Activated naive CD4-positive, alpha-beta T cell treated with anti-CD3 and anti-CD28 coated beads, Interleukin-2, amount 50 U/mL, for 24 hours (primary cell): Measurements from ENCODE around the gene PPHLN1.

Source experiments
- H3K27ac Mint-ChIP-seq: one replicate; pipeline ENCODE4 v1.8.0; 2021; ENCODE audit warnings: mild to moderate bottlenecking, mixed read lengths
- H3K27me3 Mint-ChIP-seq: one replicate; pipeline ENCODE4 v1.8.0; 2021; ENCODE audit warnings: mixed read lengths
- H3K36me3 Mint-ChIP-seq: one replicate; pipeline ENCODE4 v1.8.0; 2021; ENCODE audit warnings: mixed read lengths
- H3K4me1 Mint-ChIP-seq: one replicate; pipeline ENCODE4 v1.8.0; 2021; ENCODE audit warnings: mixed read lengths
- H3K4me3 Mint-ChIP-seq: one replicate; pipeline ENCODE4 v1.8.0; 2021; ENCODE audit warnings: mild to moderate bottlenecking, mixed read lengths
- H3K9me3 Mint-ChIP-seq: one replicate; pipeline ENCODE4 v1.8.0; 2021; ENCODE audit warnings: mixed read lengths

The PPHLN1 gene

DNA sequence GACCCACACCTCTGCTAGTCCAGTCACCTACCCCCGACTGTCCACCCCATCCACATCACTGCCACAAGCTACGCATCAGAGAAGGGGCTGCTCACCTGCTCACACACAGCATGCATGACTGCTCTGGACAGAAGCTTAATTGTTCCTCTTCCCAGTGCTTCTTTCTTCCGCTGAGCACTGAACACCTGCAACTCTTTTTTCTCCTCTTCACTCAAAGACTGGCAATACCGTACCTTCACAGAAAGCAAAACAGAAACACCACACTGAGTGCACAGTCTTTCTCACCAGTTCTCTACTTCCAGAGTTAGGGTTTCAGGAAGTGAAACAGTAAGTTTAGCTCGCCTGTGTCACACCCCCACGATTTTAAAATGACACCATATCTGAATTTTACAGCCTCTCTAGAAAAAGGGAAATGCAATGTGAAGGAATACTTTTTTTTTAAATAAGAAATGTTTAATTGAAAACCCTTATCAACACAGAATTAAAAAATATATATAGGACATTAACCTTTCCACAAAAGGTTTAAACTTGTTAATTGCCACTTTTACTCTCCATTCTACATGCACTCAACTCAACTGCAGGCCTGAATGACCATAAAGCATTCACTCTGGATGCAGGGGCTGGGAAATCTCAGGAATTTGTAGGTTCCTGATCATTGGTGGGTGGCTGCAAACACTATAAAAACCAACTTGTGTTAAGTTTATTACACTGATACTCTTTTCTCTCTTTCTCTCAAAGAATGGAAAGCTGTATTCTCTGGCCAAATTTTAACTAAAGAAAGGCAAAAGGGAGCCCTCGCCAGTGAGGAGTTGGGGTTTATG lies 143.6 kb downstream of the PPHLN1 start:
- Mint-ChIP-seq H3K36me3 (no peaks in the 10 kb centered on the region), H3K4me3 (peak overlapping the region; percentile 50), H3K27ac (no peak overlapping the region), H3K9me3 (no peaks in the 10 kb centered on the region), H3K27me3 (peaks cover 5% of the 10 kb centered on the region), H3K4me1 (peaks cover 21% of the 10 kb centered on the region)

DNA sequence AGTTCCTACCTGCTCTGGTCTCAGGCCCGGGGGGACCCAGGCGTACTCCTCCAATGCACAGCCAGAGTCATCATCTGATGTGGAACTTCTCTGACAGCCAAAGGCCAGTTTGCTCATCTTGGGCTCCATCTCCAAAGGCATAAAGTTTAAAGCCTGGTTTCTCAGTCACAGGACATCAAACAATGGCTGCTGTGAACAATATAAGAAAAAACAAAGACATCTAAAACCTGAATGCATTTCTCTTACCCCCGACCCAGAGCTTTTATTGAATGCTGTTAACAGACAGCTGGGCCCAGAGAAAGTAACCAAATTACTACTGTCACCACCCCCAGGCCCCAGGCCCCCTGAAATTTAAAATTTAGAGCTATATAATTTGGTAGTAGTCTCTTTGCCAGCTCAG lies 146.4 kb downstream of the PPHLN1 start:
- H3K36me3 Mint-ChIP-seq: no peaks in the 10 kb centered on the region
- no peak overlapping the region for H3K4me3 Mint-ChIP-seq
- H3K4me1 Mint-ChIP-seq: peaks cover 21% of the 10 kb centered on the region
- H3K27ac Mint-ChIP-seq: no peak overlapping the region
- peaks cover 14% of the 10 kb centered on the region for H3K27me3 Mint-ChIP-seq
- H3K9me3 Mint-ChIP-seq: no peaks in the 10 kb centered on the region

DNA sequence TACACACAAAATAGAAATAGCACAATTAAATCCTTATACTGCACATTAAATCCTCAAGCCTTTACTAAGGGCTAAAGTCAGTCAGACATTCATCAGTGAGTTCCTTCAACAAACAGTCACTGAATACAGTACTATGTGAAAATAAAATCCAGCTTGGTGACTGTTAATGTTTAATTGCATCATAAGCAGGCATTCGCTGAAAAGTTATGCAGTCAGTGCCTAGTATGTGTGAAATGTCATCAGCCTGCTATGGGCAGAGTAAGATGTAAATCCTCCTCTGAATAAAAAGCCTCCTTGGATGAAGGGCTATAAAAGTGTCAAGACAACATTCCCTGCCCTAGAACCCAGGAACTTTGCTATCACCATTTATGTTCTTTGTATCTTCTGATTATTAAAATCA lies 147.2 kb downstream of the PPHLN1 start:
- H3K4me3 Mint-ChIP-seq: no peak overlapping the region
- H3K9me3 Mint-ChIP-seq: no peaks in the 10 kb centered on the region
- peaks cover 17% of the 10 kb centered on the region for H3K27me3 Mint-ChIP-seq
- no peaks in the 10 kb centered on the region for H3K36me3 Mint-ChIP-seq
- H3K27ac Mint-ChIP-seq: no peak overlapping the region
- H3K4me1 Mint-ChIP-seq: peaks cover 21% of the 10 kb centered on the region

DNA sequence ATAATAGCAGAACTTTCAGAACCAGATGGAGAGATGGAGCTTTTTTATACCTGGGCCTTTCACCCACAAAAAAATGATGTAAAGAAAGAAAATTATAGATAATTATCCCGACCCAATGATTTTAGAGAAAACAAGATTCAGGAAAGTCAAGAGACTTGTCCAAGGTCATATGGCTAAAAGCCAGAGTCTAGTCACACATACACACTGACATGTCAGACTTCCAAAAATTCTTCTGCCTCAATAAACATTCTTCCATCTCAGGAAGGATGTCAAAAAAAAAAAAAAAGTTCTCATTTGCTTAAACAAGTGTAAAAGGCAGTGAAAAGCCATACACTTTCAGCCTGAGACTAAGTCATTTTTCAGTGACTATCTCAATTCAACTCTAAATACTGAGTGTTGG lies 147.6 kb downstream of the PPHLN1 start:
- no peak overlapping the region for H3K27ac Mint-ChIP-seq
- H3K4me3 Mint-ChIP-seq: no peak overlapping the region
- peaks cover 18% of the 10 kb centered on the region for H3K4me1 Mint-ChIP-seq
- H3K9me3 Mint-ChIP-seq: no peaks in the 10 kb centered on the region
- H3K27me3 Mint-ChIP-seq: peaks cover 20% of the 10 kb centered on the region
- H3K36me3 Mint-ChIP-seq: no peaks in the 10 kb centered on the region

DNA sequence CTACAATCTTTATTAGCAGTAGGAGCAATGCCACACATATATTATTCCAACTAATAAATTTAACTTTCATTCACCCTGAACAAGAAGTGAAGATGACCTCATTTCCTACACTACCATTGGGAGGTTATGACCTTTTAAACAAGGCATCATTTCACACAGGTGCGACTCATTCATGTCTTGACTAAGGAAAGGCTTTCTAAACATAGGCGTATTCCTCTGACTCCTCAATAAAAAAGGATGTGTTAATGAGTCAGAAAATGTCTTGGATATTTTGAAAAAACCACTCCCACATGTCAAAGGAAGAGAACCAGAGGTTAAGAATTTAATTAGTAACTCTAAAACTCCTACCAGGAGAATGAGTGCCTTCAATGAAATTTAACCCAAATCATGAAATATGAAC lies 148.4 kb downstream of the PPHLN1 start:
- Mint-ChIP-seq H3K36me3 (no peaks in the 10 kb centered on the region), H3K9me3 (no peaks in the 10 kb centered on the region), H3K27ac (no peak overlapping the region), H3K4me3 (no peak overlapping the region), H3K27me3 (peaks cover 26% of the 10 kb centered on the region), H3K4me1 (peaks cover 9% of the 10 kb centered on the region)

DNA sequence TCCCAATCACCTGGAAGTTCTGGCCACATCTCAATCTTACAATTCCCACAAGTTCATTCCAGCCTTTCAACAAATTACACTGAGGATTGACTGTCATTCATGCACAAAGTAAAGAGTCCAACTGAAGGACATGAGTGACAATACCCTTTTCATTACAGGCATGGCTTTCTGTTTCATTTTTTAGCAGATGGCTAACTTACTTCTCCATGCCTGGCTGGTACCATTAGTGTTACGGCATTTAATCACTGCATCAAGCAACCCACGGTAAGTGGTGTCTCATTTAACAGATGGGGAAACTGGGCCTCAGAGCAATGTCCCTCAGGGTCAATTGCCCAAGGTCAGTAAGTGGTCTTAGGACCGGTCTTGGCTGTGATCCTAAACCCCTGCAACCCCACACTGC lies 149.1 kb downstream of the PPHLN1 start:
- H3K4me1 Mint-ChIP-seq: peaks cover 2% of the 10 kb centered on the region
- H3K36me3 Mint-ChIP-seq: peaks cover 1% of the 10 kb centered on the region
- H3K27ac Mint-ChIP-seq: no peak overlapping the region
- no peaks in the 10 kb centered on the region for H3K9me3 Mint-ChIP-seq
- peaks cover 29% of the 10 kb centered on the region for H3K27me3 Mint-ChIP-seq
- H3K4me3 Mint-ChIP-seq: no peak overlapping the region

DNA sequence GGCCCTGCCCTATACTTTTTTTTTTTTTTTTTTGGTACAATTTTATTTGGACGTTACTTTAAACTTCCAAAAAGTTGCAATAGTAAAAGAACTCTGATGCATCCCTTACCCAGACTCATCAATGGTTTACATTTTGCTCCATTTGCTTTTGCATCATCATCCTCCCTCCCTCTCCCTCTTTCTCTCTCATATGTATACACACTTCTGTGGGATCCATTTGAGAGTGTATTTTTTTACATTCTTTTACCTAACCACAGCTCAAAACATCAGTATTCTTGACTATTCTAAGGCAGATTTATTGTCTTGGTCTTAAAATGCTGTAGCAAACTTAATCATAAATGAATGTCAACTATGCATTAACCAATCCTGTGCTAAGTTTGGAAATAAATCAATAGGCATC lies 152.0 kb downstream of the PPHLN1 start:
- H3K27me3 Mint-ChIP-seq: peaks cover 49% of the 10 kb centered on the region
- H3K4me1 Mint-ChIP-seq: peaks cover 9% of the 10 kb centered on the region
- no peak overlapping the region for H3K4me3 Mint-ChIP-seq
- H3K9me3 Mint-ChIP-seq: no peaks in the 10 kb centered on the region
- peaks cover 1% of the 10 kb centered on the region for H3K36me3 Mint-ChIP-seq
- no peak overlapping the region for H3K27ac Mint-ChIP-seq

DNA sequence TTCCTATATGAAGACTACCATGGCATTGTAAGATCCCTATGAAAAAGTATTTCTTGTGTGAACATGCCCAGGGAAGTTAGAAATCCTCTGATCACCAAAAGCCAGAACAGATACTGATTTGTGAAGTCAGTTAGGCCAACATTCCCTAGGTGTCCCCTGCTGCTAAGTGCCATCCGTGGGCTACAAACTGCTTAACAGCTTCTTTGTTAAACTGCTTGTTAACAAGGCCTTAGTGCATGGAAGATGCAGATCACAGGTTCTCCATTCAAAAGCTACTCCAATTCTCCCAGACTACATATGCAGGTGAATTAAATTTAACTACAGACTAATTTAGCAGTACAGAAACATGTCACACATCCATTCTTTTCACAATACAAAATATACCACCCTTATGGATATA lies 155.4 kb downstream of the PPHLN1 start:
- Mint-ChIP-seq H3K36me3 (peaks cover 1% of the 10 kb centered on the region), H3K4me1 (peaks cover 16% of the 10 kb centered on the region), H3K4me3 (peak overlapping the region; percentile 33), H3K27ac (no peak overlapping the region), H3K9me3 (no peaks in the 10 kb centered on the region), H3K27me3 (peaks cover 59% of the 10 kb centered on the region)

DNA sequence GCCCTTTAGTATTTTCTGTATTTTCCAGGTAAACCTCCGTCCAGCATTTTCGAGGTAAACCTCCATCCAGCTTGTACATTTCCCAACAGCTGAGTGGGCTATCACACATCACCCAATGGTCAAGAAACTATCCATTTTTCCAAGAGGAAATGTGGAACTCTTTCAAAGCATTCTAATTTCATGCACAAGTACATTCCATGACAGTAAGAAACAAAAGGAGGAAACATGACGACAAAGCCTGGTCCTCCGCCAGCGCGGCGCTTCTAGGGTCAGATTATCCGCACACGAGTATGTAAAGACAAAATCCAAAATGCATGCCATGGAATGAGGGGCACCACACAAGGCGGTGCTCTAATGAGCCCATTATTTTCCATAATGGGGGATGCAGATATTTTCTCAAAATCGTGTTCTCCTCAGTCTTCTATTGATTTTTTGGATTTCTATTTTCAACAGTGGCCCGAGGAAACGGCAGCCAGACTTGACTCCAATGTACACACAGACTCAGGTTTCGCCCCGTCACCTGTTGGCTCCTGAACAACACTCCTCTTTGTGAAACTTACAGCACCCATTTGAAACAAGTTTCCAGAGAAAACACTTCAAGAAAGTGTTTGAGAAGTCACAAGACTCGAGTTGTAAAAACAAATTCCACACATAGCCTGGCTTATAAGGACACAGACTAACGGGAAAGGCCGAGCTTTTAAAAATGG lies 156.2 kb downstream of the PPHLN1 start:
- H3K27ac Mint-ChIP-seq: no peak overlapping the region
- peak overlapping the region; percentile 78 for H3K4me3 Mint-ChIP-seq

DNA sequence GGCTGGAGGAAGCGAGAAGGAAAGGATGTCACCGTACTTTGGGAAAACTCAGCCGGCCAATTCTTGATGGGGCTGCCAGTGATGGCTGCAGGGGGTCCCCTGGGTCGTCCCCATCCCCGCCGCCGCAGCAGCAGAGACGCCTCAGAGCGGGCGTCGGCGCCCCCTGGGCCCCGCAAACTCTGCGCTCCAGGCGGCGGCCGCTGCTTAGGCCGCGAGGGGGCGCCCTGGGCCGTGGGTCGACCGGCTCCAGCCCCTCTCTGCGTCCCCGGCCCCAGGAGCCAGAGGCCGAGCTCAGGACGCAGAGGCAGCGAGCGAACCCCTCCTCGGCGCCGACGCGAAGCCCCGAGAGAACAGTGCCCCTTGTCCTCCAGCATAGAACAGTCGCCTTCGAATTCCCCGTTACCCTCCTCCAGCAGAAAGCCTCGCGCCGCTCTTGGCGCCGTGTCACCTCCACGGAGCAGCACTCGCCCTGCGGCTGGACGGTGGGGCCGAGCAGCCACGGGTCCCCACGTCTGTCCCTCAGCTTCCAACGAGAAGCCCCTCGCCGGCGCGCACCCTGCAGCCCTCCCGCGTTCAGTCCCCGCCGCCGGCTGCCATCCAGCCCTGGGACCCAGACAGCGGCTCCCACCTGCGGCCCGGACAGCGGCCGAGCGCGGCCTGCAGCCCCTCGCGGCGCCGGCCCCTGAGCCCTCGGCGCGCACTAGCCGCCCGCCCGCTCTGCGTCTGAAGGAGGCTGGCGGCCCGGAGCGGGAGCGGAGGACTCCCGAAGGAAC lies 157.0 kb downstream of the PPHLN1 start:
- Mint-ChIP-seq H3K4me3 (peak overlapping the region; percentile 78), H3K27ac (no peak overlapping the region)

More for the DNA sequence above, 156.2 kb downstream of the PPHLN1 start:
- Mint-ChIP-seq H3K4me1 (peaks cover 16% of the 10 kb centered on the region), H3K9me3 (no peaks in the 10 kb centered on the region), H3K27me3 (peaks cover 60% of the 10 kb centered on the region), H3K36me3 (peaks cover 1% of the 10 kb centered on the region)

DNA sequence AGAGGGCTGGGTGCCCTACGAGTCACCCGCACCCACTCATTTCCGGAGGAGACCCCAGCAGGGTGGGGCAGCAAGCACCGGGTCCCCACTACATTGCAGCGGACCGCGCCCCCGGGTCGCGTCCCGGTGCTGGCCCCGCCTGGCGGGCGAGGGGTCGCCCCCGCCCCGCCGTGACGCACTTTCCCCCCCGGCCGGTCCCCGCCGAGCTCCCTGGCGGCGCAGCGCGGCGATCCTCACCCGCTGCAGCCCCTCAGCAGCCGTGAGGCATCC lies 157.5 kb downstream of the PPHLN1 start:
- peaks cover 1% of the 10 kb centered on the region for H3K36me3 Mint-ChIP-seq
- H3K9me3 Mint-ChIP-seq: no peaks in the 10 kb centered on the region
- no peak overlapping the region for H3K27ac Mint-ChIP-seq
- peaks cover 61% of the 10 kb centered on the region for H3K27me3 Mint-ChIP-seq
- H3K4me1 Mint-ChIP-seq: peaks cover 16% of the 10 kb centered on the region
- peak overlapping the region; percentile 84 for H3K4me3 Mint-ChIP-seq

More for the DNA sequence above, 157.0 kb downstream of the PPHLN1 start:
- no peaks in the 10 kb centered on the region for H3K9me3 Mint-ChIP-seq
- peaks cover 63% of the 10 kb centered on the region for H3K27me3 Mint-ChIP-seq
- peaks cover 1% of the 10 kb centered on the region for H3K36me3 Mint-ChIP-seq
- peaks cover 16% of the 10 kb centered on the region for H3K4me1 Mint-ChIP-seq

DNA sequence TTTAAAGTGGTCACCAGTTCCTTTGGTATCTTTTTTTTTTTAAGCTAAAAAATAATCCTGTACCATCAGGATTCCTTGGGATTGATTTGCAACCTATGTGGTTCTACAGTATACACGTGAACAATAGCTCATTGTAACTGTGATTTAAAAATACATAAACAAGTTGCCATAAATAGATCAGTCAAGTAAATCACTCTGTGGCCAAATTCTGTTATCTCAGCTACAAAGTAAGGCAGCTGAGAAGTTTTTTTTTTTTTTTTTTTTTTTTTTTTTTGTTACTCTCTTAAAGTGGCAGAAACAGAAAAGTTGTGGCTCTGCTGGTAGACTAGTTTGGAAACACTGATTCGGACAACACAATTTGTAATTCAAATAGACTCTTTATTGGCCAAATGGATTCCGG lies 159.0 kb downstream of the PPHLN1 start:
- H3K27me3 Mint-ChIP-seq: peaks cover 56% of the 10 kb centered on the region
- no peaks in the 10 kb centered on the region for H3K9me3 Mint-ChIP-seq
- no peak overlapping the region for H3K4me3 Mint-ChIP-seq
- peaks cover 16% of the 10 kb centered on the region for H3K4me1 Mint-ChIP-seq
- H3K36me3 Mint-ChIP-seq: no peaks in the 10 kb centered on the region
- no peak overlapping the region for H3K27ac Mint-ChIP-seq

DNA sequence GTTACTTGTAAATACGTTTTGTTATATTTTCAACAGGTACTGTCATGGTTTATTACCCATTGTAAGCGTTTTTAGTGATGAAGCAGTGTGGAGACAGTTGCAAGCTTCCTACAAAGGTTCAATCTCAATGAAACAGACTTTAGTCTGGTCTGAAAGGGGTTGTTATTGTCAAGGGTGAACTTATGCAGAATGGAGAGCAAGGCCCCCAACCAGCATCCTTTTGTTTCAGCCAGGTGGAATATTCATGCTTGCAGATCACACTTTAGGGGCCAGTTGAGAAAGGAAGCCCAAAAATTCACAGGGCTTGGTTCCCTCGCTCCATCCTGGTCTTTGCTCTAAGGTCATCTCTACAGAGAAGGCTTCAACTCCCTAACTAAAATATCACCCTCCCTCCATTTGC lies 159.9 kb downstream of the PPHLN1 start:
- Mint-ChIP-seq H3K27ac (no peak overlapping the region), H3K27me3 (peaks cover 53% of the 10 kb centered on the region)

DNA sequence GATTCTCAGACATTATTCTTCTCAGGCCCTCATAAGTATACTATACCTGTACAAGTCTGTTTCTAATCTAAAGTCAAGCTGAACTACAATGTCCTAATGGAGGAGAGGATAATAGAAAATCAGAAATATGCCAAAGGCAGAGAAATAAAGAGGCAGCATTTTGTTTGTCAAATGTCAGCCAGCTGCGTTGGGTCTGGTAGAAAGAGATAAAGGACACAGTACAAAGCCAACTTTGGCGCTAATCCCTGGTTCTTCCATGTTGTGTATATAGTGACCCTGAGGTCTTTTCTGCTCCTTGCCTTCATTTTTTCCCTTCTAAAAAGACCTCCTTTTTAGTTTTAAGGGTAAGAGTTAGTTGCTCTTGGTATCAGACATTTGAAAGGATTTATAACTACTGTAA lies 160.4 kb downstream of the PPHLN1 start:
- Mint-ChIP-seq H3K36me3 (no peaks in the 10 kb centered on the region), H3K27ac (no peak overlapping the region), H3K27me3 (peaks cover 47% of the 10 kb centered on the region), H3K4me1 (peaks cover 16% of the 10 kb centered on the region), H3K4me3 (no peak overlapping the region), H3K9me3 (no peaks in the 10 kb centered on the region)

More for the DNA sequence above, 159.9 kb downstream of the PPHLN1 start:
- Mint-ChIP-seq H3K4me1 (peaks cover 16% of the 10 kb centered on the region), H3K36me3 (no peaks in the 10 kb centered on the region), H3K4me3 (no peak overlapping the region), H3K9me3 (no peaks in the 10 kb centered on the region)

DNA sequence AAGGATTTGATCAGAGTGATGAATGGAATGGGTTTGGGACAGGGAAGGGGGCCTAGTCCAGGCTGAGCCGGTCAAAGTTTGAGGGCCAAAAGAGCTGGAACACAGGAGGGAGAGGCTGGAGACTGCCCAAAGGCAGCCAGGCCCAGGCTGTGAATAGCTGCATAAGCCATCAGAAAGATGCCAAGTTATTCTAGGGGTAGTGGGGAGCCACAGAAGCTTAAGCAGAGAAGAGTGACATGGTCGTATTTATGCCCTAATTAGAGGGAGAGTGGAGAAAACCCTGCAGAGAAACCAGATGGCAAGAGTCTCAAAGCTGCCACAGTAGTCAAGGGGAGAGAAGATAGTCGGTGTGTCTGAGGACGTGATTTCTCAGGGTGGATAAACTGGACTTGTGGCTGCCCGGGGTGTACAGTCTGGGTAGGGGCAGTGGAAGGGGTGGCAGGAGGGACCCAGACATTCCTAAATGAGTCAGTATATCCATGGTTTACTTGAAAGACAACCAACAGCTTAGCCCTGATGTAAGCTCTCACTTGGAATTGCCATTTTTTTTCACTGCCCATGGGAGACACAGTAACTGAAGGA lies 164.4 kb downstream of the PPHLN1 start:
- H3K27ac Mint-ChIP-seq: no peak overlapping the region
- no peaks in the 10 kb centered on the region for H3K9me3 Mint-ChIP-seq
- H3K36me3 Mint-ChIP-seq: no peaks in the 10 kb centered on the region
- H3K4me1 Mint-ChIP-seq: no peaks in the 10 kb centered on the region
- peaks cover 22% of the 10 kb centered on the region for H3K27me3 Mint-ChIP-seq
- H3K4me3 Mint-ChIP-seq: no peak overlapping the region
